CD4-positive, alpha-beta T cell treated with Interleukin-6 for 4 hours (primary cell): ENCODE data around the gene PCSK6.

Experiments used
- DNase-seq: peaks from one replicate; pipeline ENCODE4 v3.0.0-alpha.2; 2020; ENCODE audit warnings: mixed read lengths

Gene PCSK6

GRCh38 chr15:101445562-101446517, 43.7 kb downstream of the PCSK6 start:
- DNase-seq, result no peak

DNA sequence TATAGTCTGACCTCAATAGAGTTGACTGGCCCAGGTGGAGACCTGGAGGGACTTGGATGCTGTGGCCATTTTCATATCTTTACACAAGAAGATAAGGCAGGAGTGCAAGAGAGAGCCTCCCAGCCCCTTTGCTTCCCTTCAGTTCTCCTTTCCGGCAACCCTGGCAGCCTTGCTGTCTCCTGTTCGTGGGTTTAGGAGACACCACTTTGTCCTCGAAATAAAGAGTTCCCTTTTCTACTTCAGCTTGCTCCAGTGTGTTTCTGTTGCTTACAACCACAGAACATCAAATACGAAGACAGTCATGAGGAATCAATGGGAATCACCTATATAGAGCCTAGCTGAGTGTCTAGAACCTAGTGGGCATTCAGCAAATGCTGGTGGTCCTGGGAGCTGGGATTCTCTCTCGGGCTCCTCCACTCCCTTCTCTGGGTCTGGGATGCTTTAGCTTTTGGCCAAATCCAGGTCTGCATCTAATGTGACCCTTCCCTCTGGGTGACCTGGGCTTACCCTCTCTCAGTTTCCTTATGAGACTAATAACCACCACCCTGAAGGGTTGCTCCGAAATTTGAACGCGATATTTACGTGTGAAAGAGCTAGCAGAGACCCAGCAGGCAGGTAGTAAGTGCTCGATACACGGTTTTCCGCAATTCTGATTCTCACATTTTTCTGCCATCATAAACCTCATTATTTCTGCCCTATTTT, 44.5 kb downstream of the PCSK6 start:
- DNase-seq, result no peak

- DNase-seq, result no peak
These were observed 45.5 kb downstream of the PCSK6 start for GRCh38 chr15:101444015-101444414.

DNA sequence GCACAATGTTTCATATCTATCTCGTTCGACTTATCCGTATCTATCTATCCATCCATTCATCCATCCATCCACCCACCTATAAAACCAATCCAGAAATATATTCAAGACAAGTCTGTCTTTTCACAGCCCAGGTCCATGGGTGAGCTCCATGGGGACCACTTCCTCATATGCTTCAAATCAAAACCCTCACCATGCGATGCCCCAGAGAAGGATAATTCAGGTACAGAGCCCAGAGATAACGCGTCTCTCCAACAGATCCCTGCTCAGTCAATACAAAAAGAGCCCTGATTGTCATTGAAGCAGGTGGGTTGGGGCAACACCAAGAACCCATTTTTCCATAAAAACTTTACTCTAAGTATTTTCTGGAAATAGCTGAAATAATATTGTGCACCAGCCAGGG, 47.2 kb downstream of the PCSK6 start:
- no peak for DNase-seq

GRCh38 chr15:101441696-101442095, 47.8 kb downstream of the PCSK6 start:
- DNase-seq, result no peak

GRCh38 chr15:101440846-101441590, 48.5 kb downstream of the PCSK6 start:
- no peak for DNase-seq

DNA sequence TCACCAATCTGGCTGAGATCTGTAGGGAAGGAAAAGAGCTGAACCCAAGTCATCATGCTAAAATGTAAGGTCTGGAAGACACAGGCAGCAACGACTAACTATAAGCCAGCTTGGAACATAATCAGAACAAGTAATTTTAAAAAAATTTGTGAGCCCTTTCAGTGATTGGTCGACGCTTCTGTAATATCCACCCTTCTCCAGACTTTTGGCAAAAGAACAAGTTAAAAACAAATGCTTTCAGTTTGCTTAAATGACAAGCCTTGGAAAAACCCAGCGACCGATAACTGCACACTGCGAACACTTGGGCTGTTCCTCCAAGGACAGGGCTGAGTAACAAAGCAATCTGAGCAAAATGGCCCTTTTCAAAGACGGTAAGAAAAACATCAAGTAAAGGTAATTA, 49.6 kb downstream of the PCSK6 start:
- DNase-seq, result no peak

DNA sequence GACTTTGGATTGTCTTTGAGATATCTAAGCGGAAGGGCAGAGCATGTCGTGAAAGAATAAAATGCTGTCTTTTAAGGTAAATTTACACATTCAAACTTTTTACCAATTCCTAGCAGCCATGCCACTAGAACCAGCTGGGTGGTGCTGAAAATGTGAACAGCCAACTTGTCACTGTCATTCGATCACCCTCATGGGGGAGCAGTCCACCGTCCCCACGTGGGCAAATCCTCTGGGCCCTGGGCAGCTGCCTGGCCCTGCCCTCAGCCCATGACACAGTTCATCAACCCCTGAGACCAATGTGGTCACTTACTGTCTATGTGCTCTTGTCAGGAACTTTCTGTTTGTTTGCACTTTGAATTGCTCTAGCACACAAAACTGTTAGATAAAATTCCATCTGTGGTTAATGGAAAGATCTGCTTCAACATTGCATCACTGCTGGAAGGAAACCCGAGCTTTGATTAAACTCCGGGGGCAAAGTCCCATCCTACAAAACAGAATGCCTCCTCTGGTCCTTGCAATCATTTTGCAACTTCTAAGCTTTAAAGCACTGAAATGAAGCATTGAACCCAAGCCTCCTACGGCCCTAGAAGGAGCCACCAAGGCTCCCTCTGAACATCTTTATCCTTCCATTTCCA, 50.1 kb downstream of the PCSK6 start:
- DNase-seq, result no peak

GRCh38 chr15:101438482-101439284, 50.8 kb downstream of the PCSK6 start:
- no peak for DNase-seq

GRCh38 chr15:101437618-101438481, 51.7 kb downstream of the PCSK6 start:
- no peak for DNase-seq

DNA sequence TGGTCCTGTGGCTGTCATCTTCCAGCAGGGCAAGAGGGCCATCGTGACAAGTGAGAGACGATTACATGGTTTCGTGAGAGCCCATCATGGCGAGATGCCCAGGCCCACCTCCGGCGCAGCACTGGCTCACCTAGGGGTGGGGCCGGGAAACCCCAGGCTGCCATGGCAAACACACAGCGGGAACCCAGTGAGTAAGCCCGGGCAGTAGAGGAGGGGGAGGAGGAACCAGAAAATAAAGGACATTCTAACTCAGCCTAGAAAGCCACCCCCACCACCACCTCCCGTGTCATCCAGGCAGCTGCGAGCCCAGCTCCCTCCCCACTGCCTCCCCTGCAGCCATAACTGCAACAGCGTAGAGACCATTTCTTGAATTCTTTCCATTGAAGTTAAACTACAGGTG, 52.3 kb downstream of the PCSK6 start:
- no peak for DNase-seq

- no peak for DNase-seq
These were observed 53.0 kb downstream of the PCSK6 start for GRCh38 chr15:101436526-101436925.

DNA sequence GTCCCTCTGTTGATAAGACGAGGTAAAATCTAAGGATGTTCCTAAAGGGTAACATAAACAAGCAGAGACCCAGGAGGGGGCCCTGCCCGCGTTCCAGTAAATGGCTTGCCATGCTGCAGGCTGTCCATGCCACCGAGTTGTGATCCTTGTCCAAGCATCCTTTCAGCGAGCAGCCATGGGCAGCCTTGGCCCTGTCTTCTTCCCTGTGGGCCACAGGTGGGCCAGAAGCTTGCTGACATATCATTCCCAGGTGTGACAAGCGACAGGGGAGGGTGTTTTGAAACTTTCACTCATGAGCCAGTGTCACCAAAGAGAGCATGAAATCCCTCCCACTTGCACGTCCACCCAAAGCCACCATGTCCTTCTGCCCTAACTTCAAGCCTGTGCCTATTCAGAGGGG, 53.7 kb downstream of the PCSK6 start:
- DNase-seq, result no peak

GRCh38 chr15:101434032-101434920, 55.2 kb downstream of the PCSK6 start:
- DNase-seq, result no peak

DNA sequence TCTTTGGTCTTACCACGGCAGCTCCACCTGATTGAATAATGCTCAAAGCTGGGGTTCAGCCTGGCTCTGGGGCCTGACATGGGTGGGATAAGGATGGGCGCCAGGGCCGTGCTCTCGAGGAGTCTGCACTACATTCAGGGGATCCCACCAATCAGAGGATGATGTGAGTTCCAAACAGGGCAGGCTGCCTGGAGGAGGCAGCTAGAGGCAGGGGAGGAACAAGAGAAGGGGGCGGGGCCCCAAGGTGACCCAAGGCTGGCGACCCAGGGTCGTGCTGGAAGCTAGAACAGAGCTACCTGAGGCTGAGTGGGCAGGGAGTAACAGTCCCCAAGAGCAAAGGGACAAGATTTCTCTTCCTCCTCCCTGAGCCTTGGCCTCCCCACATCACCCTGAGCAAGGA, 56.1 kb downstream of the PCSK6 start:
- DNase-seq, result no peak

DNA sequence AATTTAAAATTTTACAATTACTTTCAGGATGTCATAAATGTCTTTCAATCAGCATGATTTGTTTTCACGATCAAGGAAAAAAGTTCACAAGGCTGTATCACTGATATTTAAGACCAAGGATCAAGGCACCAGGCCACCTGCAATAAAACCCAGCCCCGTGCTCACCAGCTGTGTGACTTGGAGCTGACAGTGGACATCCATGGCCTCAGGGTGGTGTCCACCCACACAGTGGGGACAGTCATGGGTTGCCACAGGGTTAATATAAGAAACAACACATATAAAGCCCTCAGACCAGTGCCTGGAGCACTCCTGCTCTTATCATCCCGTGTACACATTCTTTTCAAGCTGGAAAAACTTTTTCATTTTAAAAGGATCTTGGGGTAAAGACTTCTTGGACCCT, 56.5 kb downstream of the PCSK6 start:
- DNase-seq, result no peak

DNA sequence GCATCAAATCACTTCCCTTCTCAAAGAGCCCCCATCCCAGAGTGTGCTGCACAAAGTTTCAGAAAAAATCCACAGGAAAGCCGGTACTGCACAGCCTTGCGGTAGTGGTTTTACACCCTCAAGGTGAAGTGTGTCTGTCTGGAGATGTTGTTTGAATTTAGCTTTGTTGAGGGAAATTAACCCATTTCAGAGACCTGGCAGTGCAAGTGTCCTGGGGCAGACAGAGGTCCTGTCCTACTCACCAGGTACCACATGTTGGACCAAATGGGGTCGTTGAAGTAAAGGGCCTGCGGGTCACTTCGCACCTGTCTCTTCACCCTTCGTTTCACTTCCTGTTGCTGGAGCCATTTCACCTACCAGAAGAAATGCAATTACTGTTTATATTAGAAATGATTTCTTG, 57.8 kb downstream of the PCSK6 start:
- no peak for DNase-seq

GRCh38 chr15:101431301-101431700, 58.2 kb downstream of the PCSK6 start:
- no peak for DNase-seq

GRCh38 chr15:101429646-101430045, 59.9 kb downstream of the PCSK6 start:
- no peak for DNase-seq

DNA sequence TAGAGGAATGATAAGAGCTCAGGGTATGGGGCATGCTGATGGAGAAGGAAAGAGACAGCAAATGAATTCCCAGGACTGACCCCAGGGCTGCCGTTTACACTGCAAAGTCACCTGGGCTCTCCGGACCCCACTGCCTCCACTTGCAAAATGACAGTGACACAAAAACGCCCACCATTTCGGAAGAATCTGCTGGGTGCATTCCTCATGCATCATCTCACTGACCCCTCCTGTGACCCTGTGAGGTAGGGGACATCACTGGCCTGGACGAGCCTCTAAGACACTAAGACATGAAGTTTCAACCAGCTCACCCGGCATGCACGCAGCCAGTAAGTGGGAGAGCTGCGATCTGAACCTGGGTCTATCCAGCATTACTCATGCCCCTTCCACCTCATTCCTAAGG, 60.3 kb downstream of the PCSK6 start:
- no peak for DNase-seq
